Measurements from ENCODE around the gene SSRP1. TPM values are rescaled to one million over a fixed set of nuclear protein-coding genes. Genes with fewer than 3 reads are reported as not detected.

Gene SSRP1
- polyA plus RNA-seq, 1 donor (not counting 4 experiments of a cell fraction or from before 2014, with no cell fraction given) = 115 TPM

- no peaks in the 10 kb centered on the region for H3K9me1 ChIP-seq (ENCODE audit: control insufficient read depth, extremely low read depth, insufficient read depth, low read length)
- DNase-seq (ENCODE audit: low read depth, low spot score) = no peak
- H3K4me3 ChIP-seq (ENCODE audit: control insufficient read depth in 2 of 3, extremely low read depth in 1 of 3, insufficient read depth in 2 of 3, low read depth in 1 of 3, low read length in 3 of 3) = no peak overlapping the region
- H3K9me3 ChIP-seq (ENCODE audit: control insufficient read depth, low read depth, low read length) = no peaks in the 10 kb centered on the region
- H3K27ac ChIP-seq (ENCODE audit: control insufficient read depth, insufficient read depth, low read length) = no peak overlapping the region
- no peak overlapping the region for H3K9ac ChIP-seq (ENCODE audit: control insufficient read depth, extremely low read depth, insufficient read depth, low read length)
- no peaks in the 10 kb centered on the region for H4K20me1 ChIP-seq (ENCODE audit: control insufficient read depth, extremely low read depth, insufficient read depth, low read length)
- FAIRE-seq = no peak
- no peak overlapping the region for H3K4me2 ChIP-seq (ENCODE audit: control insufficient read depth, extremely low read depth, insufficient read depth, low read depth, low read length)
- no peak for TF ChIP-seq CTCF (optimal IDR thresholded peaks at IDR 0.05 in 1 of 3, IDR thresholded peaks at IDR 0.05 in 1 of 3, conservative IDR thresholded peaks at IDR 0.05 in 1 of 3; ENCODE audit: extremely low read depth in 1 of 3, insufficient read depth in 2 of 3, low read length in 3 of 3)
- no peak for TF ChIP-seq EZH2 (IDR thresholded peaks at IDR 0.05; ENCODE audit: low read length)
- H3K27me3 ChIP-seq (ENCODE audit: control insufficient read depth, extremely low read depth, insufficient read depth, low read length) = no peaks in the 10 kb centered on the region
- H3K79me2 ChIP-seq (ENCODE audit: control insufficient read depth, insufficient read depth, low read length) = no peaks in the 10 kb centered on the region
- dilution Hi-C loops (cut with MboI; ENCODE audit: extremely low pct_ligation_motif_present, low sequenced_read_pairs) = no loop called here
- peaks cover 5% of the 10 kb centered on the region for H3K4me1 ChIP-seq (ENCODE audit: control insufficient read depth, extremely low read depth, insufficient read depth, low read length)
- H2AFZ ChIP-seq (ENCODE audit: control insufficient read depth, low read length) = no peak overlapping the region
- no peaks in the 10 kb centered on the region for H3K36me3 ChIP-seq (ENCODE audit: control insufficient read depth in 2 of 2, extremely low read depth in 1 of 2, insufficient read depth in 2 of 2, low read length in 2 of 2)
Measured at GRCh38 chr11:57375490-57375889, 39.8 kb upstream of the SSRP1 start.

GRCh38 chr11:57374966-57375365, 39.3 kb upstream of the SSRP1 start:
- Histone ChIP-seq H3K4me2 (ENCODE audit: control insufficient read depth, extremely low read depth, insufficient read depth, low read depth, low read length) (no peak overlapping the region), H3K4me3 (ENCODE audit: control insufficient read depth in 2 of 3, extremely low read depth in 1 of 3, insufficient read depth in 2 of 3, low read depth in 1 of 3, low read length in 3 of 3) (no peak overlapping the region), H4K20me1 (ENCODE audit: control insufficient read depth, extremely low read depth, insufficient read depth, low read length) (no peaks in the 10 kb centered on the region), H3K27ac (ENCODE audit: control insufficient read depth, insufficient read depth, low read length) (no peak overlapping the region), H3K9me1 (ENCODE audit: control insufficient read depth, extremely low read depth, insufficient read depth, low read length) (no peaks in the 10 kb centered on the region), H3K36me3 (ENCODE audit: control insufficient read depth in 2 of 2, extremely low read depth in 1 of 2, insufficient read depth in 2 of 2, low read length in 2 of 2) (no peaks in the 10 kb centered on the region), H2AFZ (ENCODE audit: control insufficient read depth, low read length) (no peak overlapping the region), H3K27me3 (ENCODE audit: control insufficient read depth, extremely low read depth, insufficient read depth, low read length) (no peaks in the 10 kb centered on the region), H3K9me3 (ENCODE audit: control insufficient read depth, low read depth, low read length) (no peaks in the 10 kb centered on the region), H3K9ac (ENCODE audit: control insufficient read depth, extremely low read depth, insufficient read depth, low read length) (no peak overlapping the region), H3K79me2 (ENCODE audit: control insufficient read depth, insufficient read depth, low read length) (no peaks in the 10 kb centered on the region), H3K4me1 (ENCODE audit: control insufficient read depth, extremely low read depth, insufficient read depth, low read length) (peaks cover 10% of the 10 kb centered on the region)
- no peak for FAIRE-seq
- DNase-seq (ENCODE audit: low read depth, low spot score) = no peak
- dilution Hi-C loops (cut with MboI; ENCODE audit: extremely low pct_ligation_motif_present, low sequenced_read_pairs) = no loop called here
- TF ChIP-seq CTCF (optimal IDR thresholded peaks at IDR 0.05 in 1 of 3, IDR thresholded peaks at IDR 0.05 in 1 of 3, conservative IDR thresholded peaks at IDR 0.05 in 1 of 3; ENCODE audit: extremely low read depth in 1 of 3, insufficient read depth in 2 of 3, low read length in 3 of 3) (no peak), EZH2 (IDR thresholded peaks at IDR 0.05; ENCODE audit: low read length) (no peak)

Measured in keratinocyte (primary cell).